Hepatocyte (in vitro differentiated cells): ENCODE data around the gene C1orf21.

Source experiments
- EZH2phosphoT487 ChIP-seq: fragments of 200-600 bp; sonication (generic); IDR thresholded peaks from one replicate; pipeline ENCODE4 v1.6.1; 2018; ENCODE audit warnings: antibody characterized with exemption, mild to moderate bottlenecking, low read depth, moderate library complexity; ENCODE audit not compliant: unreplicated experiment, severe bottlenecking
- TF ChIP-seq, protein P1 (sequence below): fragments of 200-600 bp; sonication (generic); IDR thresholded peaks from 2 replicates; pipeline ENCODE4 v1.5.1; 2016; ENCODE audit warnings: antibody characterized with exemption, mild to moderate bottlenecking; ENCODE audit not compliant: poor library complexity

GRCh38 chr1:184616504-184616903 is 229.7 kb downstream of the C1orf21 start:
- TF ChIP-seq EZH2phosphoT487, result no peak
- TF ChIP-seq, protein P1, sequence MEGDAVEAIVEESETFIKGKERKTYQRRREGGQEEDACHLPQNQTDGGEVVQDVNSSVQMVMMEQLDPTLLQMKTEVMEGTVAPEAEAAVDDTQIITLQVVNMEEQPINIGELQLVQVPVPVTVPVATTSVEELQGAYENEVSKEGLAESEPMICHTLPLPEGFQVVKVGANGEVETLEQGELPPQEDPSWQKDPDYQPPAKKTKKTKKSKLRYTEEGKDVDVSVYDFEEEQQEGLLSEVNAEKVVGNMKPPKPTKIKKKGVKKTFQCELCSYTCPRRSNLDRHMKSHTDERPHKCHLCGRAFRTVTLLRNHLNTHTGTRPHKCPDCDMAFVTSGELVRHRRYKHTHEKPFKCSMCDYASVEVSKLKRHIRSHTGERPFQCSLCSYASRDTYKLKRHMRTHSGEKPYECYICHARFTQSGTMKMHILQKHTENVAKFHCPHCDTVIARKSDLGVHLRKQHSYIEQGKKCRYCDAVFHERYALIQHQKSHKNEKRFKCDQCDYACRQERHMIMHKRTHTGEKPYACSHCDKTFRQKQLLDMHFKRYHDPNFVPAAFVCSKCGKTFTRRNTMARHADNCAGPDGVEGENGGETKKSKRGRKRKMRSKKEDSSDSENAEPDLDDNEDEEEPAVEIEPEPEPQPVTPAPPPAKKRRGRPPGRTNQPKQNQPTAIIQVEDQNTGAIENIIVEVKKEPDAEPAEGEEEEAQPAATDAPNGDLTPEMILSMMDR, result no peak
